HEK293 (cell line): ENCODE data around the gene RIN2.

Experiments
- CTCF ChIA-PET: fragments of 350-600 bp; formaldehyde crosslinking; extraction: SDS; loops from one replicate; lab custom pipeline; 2021; ENCODE audit warnings: antibody characterized with exemption; lab: Yijun Ruan, JAX
- POLR2A ChIA-PET: fragments of 300-600 bp; formaldehyde crosslinking; extraction: SDS; loops from one replicate; lab custom pipeline; 2020; ENCODE audit warnings: antibody characterized with exemption, inconsistent platforms; lab: Yijun Ruan, JAX
- H3K27ac ChIP-seq: fragments of 200-500 bp; sonication (Bioruptor generic); 2 replicates; pipeline ENCODE4 v1.5.1; 2014; ENCODE audit warnings: low read depth, low read length, control low read depth, inconsistent platforms; ENCODE audit errors: extremely low read depth
- H3K36me3 ChIP-seq, 2 experiments: fragments of 200-500 bp in 1 of 2; sonication (Bioruptor generic) in 1 of 2; 1 replicate in 1 of 2; 2 replicates in 1 of 2; pipeline ENCODE4 v1.5.1; 2014 to 2017; ENCODE audit warnings: inconsistent platforms in 2 of 2, low read length in 2 of 2; ENCODE audit not compliant: control insufficient read depth in 2 of 2, insufficient read depth in 1 of 2
- H3K4me1 ChIP-seq: fragments of 200-500 bp; sonication (Bioruptor generic); 2 replicates; pipeline ENCODE4 v1.5.1; 2014; ENCODE audit warnings: mild to moderate bottlenecking, low read length, inconsistent platforms; ENCODE audit not compliant: control insufficient read depth, insufficient read depth
- H3K4me3 ChIP-seq: 2 replicates; pipeline ENCODE4 v1.5.1; 2011; ENCODE audit warnings: low read depth, mild to moderate bottlenecking, control low read depth, low read length, moderate library complexity
- H3K9me3 ChIP-seq: fragments of 200-500 bp; sonication (Bioruptor generic); 2 replicates; pipeline ENCODE4 v1.5.1; 2014; ENCODE audit warnings: low read depth, low read length, inconsistent platforms; ENCODE audit not compliant: control insufficient read depth, insufficient read depth
- AEBP2 ChIP-seq: fragments of 450-650 bp; formaldehyde crosslinking; IDR thresholded peaks from 2 replicates; pipeline ENCODE4 v1.5.1; 2016; ENCODE audit warnings: missing biosample characterization, missing genetic modification characterization, borderline replicate concordance
- FEZF1 ChIP-seq: fragments of 450-650 bp; formaldehyde crosslinking; IDR thresholded peaks from 2 replicates; pipeline ENCODE4 v1.5.1; 2016; ENCODE audit warnings: missing biosample characterization, missing genetic modification characterization
- GLIS2 ChIP-seq: fragments of 450-650 bp; formaldehyde crosslinking; IDR thresholded peaks from 2 replicates; pipeline ENCODE4 v1.5.1; 2016; ENCODE audit warnings: missing biosample characterization, missing genetic modification characterization
- IKZF3 ChIP-seq: fragments of 450-650 bp; IDR thresholded peaks from 2 replicates; pipeline ENCODE4 v1.5.0; 2018; ENCODE audit warnings: missing biosample characterization, mild to moderate bottlenecking, missing genetic modification characterization, moderate library complexity
- INSM2 ChIP-seq: fragments of 450-650 bp; formaldehyde crosslinking; IDR thresholded peaks from 2 replicates; pipeline ENCODE4 v1.5.1; 2016; ENCODE audit warnings: missing biosample characterization, missing genetic modification characterization
- OVOL3 ChIP-seq: fragments of 450-650 bp; formaldehyde crosslinking; IDR thresholded peaks from 2 replicates; pipeline ENCODE4 v1.5.1; 2016; ENCODE audit warnings: missing biosample characterization, missing genetic modification characterization
- PATZ1 ChIP-seq: fragments of 450-650 bp; formaldehyde crosslinking; IDR thresholded peaks from 2 replicates; pipeline ENCODE4 v1.5.1; 2016; ENCODE audit warnings: missing biosample characterization, missing genetic modification characterization
- ZBTB17 ChIP-seq: fragments of 450-650 bp; formaldehyde crosslinking; IDR thresholded peaks from 2 replicates; pipeline ENCODE4 v1.5.1; 2016; ENCODE audit warnings: missing biosample characterization, missing genetic modification characterization
- ZFHX2 ChIP-seq: fragments of 450-650 bp; formaldehyde crosslinking; conservative IDR thresholded peaks from 2 replicates; pipeline ENCODE4 v1.5.1; 2016; ENCODE audit warnings: missing biosample characterization, missing genetic modification characterization
- ZFP3 ChIP-seq: fragments of 450-650 bp; formaldehyde crosslinking; IDR thresholded peaks from 2 replicates; pipeline ENCODE4 v1.5.1; 2016; ENCODE audit warnings: low read depth, missing biosample characterization, missing genetic modification characterization
- ZNF10 ChIP-seq: fragments of 450-650 bp; formaldehyde crosslinking; IDR thresholded peaks from 2 replicates; pipeline ENCODE4 v1.5.1; 2017; ENCODE audit warnings: missing biosample characterization, missing genetic modification characterization
- ZNF146 ChIP-seq: fragments of 450-650 bp; formaldehyde crosslinking; IDR thresholded peaks from 2 replicates; pipeline ENCODE4 v1.5.1; 2016; ENCODE audit warnings: missing biosample characterization, missing genetic modification characterization
- ZNF157 ChIP-seq: fragments of 450-650 bp; formaldehyde crosslinking; IDR thresholded peaks from 2 replicates; pipeline ENCODE4 v1.5.1; 2016; ENCODE audit warnings: missing biosample characterization, missing genetic modification characterization
- ZNF2 ChIP-seq: fragments of 450-650 bp; formaldehyde crosslinking; IDR thresholded peaks from 2 replicates; pipeline ENCODE4 v1.5.1; 2016; ENCODE audit warnings: missing biosample characterization, missing genetic modification characterization
- ZNF354C ChIP-seq: fragments of 450-650 bp; formaldehyde crosslinking; IDR thresholded peaks from 2 replicates; pipeline ENCODE4 v1.5.1; 2016; ENCODE audit warnings: missing biosample characterization, missing genetic modification characterization, low read depth, borderline replicate concordance
- ZNF560 ChIP-seq: fragments of 450-650 bp; formaldehyde crosslinking; IDR thresholded peaks from 2 replicates; pipeline ENCODE4 v1.5.1; 2017; ENCODE audit warnings: missing biosample characterization, missing genetic modification characterization, borderline replicate concordance
- ZNF561 ChIP-seq: fragments of 450-650 bp; IDR thresholded peaks from 2 replicates; pipeline ENCODE4 v1.5.1; 2018; ENCODE audit warnings: missing biosample characterization, missing genetic modification characterization, borderline replicate concordance
- ZNF645 ChIP-seq: fragments of 450-650 bp; formaldehyde crosslinking; IDR thresholded peaks from 2 replicates; pipeline ENCODE4; 2016; ENCODE audit warnings: missing biosample characterization, missing genetic modification characterization
- ZSCAN5A ChIP-seq: fragments of 450-650 bp; formaldehyde crosslinking; IDR thresholded peaks from 2 replicates; pipeline ENCODE4 v1.5.1; 2016; ENCODE audit warnings: missing biosample characterization, missing genetic modification characterization

RIN2 gene

GRCh38 chr20:19723813-19724430 lies 34.1 kb upstream of the RIN2 start (continued):
- no peak for TF ChIP-seq PATZ1 (tag by site-specific recombination)
- no peak for TF ChIP-seq FEZF1 (tag by site-specific recombination)
- TF ChIP-seq ZFP3 (tag by site-specific recombination): no peak
- TF ChIP-seq ZFHX2 (tag by site-specific recombination): no peak
- TF ChIP-seq ZBTB17: no peak
- no peak for TF ChIP-seq ZNF2 (tag by site-specific recombination)
- TF ChIP-seq ZNF354C: no peak
- TF ChIP-seq AEBP2 (tag by site-specific recombination): no peak

- H3K4me1 ChIP-seq: no peaks in the 10 kb centered on the region
- no peaks in the 10 kb centered on the region for H3K36me3 ChIP-seq
- ChIA-PET CTCF (no interaction called here), POLR2A (no interaction called here)
- no peak overlapping the region for H3K27ac ChIP-seq
- H3K4me3 ChIP-seq: no peak overlapping the region
- no peaks in the 10 kb centered on the region for H3K9me3 ChIP-seq
- TF ChIP-seq ZNF561 (tag by site-specific recombination) (no peak), GLIS2 (tag by site-specific recombination) (no peak), ZNF645 (no peak), ZSCAN5A (tag by site-specific recombination) (no peak), ZNF157 (tag by site-specific recombination) (no peak), INSM2 (tag by site-specific recombination) (no peak), ZNF146 (no peak), ZNF10 (no peak), ZNF560 (tag by site-specific recombination) (no peak), ZBTB17 (no peak), IKZF3 (tag by site-specific recombination) (no peak), OVOL3 (tag by site-specific recombination) (no peak)
- TF ChIP-seq, all 188 proteins: peak for 0
Observed at GRCh38 chr20:19725373-19725772, 32.7 kb upstream of the RIN2 start.
